Esophagus squamous epithelium (tissue), 5 donors: ENCODE data around the gene ITPKB. TPM values are rescaled to one million over a fixed set of nuclear protein-coding genes. Genes with fewer than 3 reads are reported as not detected.

Source experiments
- DNase-seq: peaks from one replicate; lab custom pipeline; 2025; lab: John Stamatoyannopoulos, UW
- H3K27ac ChIP-seq, 4 donors: fragments of 200-600 bp; sonication (generic); one replicate each; pipeline ENCODE4 v1.5.1; 2016 to 2019; ENCODE audit warnings: mild to moderate bottlenecking in 1 of 4
- H3K27me3 ChIP-seq, 4 donors: fragments of 200-600 bp; sonication (generic); 1 replicate in 3 of 4; 2 replicates in 1 of 4; pipeline versions ENCODE4 v1.5.1 to v1.6.0; 2017 to 2021; ENCODE audit warnings: antibody characterized with exemption in 1 of 4
- H3K36me3 ChIP-seq, 3 donors: fragments of 200-600 bp; sonication (generic); one replicate each; pipeline ENCODE4 v1.5.1; 2016 to 2019
- H3K4me1 ChIP-seq, 3 donors: fragments of 200-600 bp; sonication (generic); one replicate each; pipeline ENCODE4 v1.5.1; 2017 to 2019
- H3K4me3 ChIP-seq, 4 donors: fragments of 200-600 bp; sonication (generic); 1 replicate in 3 of 4; 2 replicates in 1 of 4; pipeline ENCODE4 v1.5.1; 2016 to 2019; ENCODE audit warnings: mild to moderate bottlenecking in 2 of 4, moderate library complexity in 1 of 4
- H3K9me3 ChIP-seq, 3 donors: fragments of 200-600 bp; sonication (generic); one replicate each; pipeline ENCODE4 v1.5.1; 2016 to 2019
- POLR2A ChIP-seq, 4 donors: fragments of 450-650 bp; IDR thresholded peaks; one replicate each; pipeline ENCODE4 v1.6.1; 2017; ENCODE audit warnings: antibody characterized with exemption in 4 of 4, mild to moderate bottlenecking in 4 of 4, moderate library complexity in 3 of 4
- WGBS, 2 donors: methylation state at CpG; one replicate each; pipeline ENCODE4 v1.1.5; 2018; 5-methylcytosine and 5-hydroxymethylcytosine counted together
- intact Hi-C: fragments of 100-400 bp; cut with DNase I; formaldehyde crosslinking; loops from one replicate; pipeline ENCODE4 v1.15.0; 2022
- total RNA-seq, 4 donors: library from RNA; depleted of rRNA; stranded (reverse); fragments of >200 nt; gene quantifications; one replicate each; pipeline ENCODE4 v1.1.0, GENCODE V29; 2016
- TF ChIP-seq, protein P1 (sequence below), 6 experiments: fragments of 450-650 bp in 4 of 6; fragments of 200-600 bp in 2 of 6; sonication (generic) in 2 of 6; IDR thresholded peaks; one replicate each; pipeline ENCODE4 v1.5.1; 2016 to 2019; ENCODE audit warnings: antibody characterized with exemption in 6 of 6, mild to moderate bottlenecking in 4 of 6, moderate library complexity in 4 of 6
- donor health status: DM: yes; HTN: yes; CAD: no.

The ITPKB gene
- total RNA-seq, 4 donors from 2014 or later, result 10.7 to 22.3 (median 15.9) TPM

GRCh38 chr1:226666164-226666506 lies 72.9 kb downstream of the ITPKB start:
- Histone ChIP-seq H3K27ac (no peak overlapping the region), H3K9me3 (no peaks in the 10 kb centered on the region), H3K27me3 (no peaks in the 10 kb centered on the region), H3K4me1 (peaks cover 27 to 56% (median 34%) of the 10 kb centered on the region in 3 donors), H3K4me3 (no peak overlapping the region), H3K36me3 (no peaks in the 10 kb centered on the region)
- WGBS, 2 donors, result 87 to 100% methylated on average over 1 to 6 of the region's 6 CpGs
- intact Hi-C loops, result no loop called here
- DNase-seq, result no peak
- TF ChIP-seq POLR2A (IDR thresholded peaks at IDR 0.05), result no peak
- TF ChIP-seq, protein P1, sequence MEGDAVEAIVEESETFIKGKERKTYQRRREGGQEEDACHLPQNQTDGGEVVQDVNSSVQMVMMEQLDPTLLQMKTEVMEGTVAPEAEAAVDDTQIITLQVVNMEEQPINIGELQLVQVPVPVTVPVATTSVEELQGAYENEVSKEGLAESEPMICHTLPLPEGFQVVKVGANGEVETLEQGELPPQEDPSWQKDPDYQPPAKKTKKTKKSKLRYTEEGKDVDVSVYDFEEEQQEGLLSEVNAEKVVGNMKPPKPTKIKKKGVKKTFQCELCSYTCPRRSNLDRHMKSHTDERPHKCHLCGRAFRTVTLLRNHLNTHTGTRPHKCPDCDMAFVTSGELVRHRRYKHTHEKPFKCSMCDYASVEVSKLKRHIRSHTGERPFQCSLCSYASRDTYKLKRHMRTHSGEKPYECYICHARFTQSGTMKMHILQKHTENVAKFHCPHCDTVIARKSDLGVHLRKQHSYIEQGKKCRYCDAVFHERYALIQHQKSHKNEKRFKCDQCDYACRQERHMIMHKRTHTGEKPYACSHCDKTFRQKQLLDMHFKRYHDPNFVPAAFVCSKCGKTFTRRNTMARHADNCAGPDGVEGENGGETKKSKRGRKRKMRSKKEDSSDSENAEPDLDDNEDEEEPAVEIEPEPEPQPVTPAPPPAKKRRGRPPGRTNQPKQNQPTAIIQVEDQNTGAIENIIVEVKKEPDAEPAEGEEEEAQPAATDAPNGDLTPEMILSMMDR (IDR thresholded peaks at IDR 0.05), result no peak

DNA sequence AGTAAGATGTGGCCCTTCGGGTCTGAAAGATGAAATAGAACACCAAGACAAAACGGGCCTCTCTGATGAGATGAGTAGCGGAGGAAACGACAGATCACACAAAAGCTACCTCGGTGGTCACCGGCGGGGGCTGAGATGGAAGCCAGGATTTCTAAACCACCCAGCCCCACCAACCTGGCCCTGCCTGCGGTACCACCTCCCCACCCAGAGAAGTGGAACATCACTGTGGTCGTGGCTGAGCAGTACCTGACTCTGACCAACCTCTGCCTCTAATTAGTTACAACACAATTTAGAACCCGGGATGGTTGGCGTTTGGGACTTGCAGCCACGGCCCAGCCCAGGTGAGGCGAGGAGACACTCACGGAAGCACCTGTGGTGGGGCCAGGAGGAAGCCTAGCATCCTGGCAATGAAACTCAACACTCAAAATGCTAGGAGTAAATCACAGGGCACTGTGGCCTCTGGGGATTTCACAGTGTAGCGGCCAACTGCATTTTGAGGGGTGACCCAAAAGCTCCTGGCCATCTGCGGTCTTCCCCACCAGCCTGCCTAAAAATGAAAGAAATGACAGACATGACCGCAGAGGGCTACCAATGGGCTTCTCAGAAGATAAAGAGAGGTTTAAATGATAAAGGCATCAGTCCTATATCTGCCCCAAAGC lies 73.4 kb downstream of the ITPKB start:
- peaks cover 22 to 61% (median 39%) of the 10 kb centered on the region in 3 donors for H3K4me1 ChIP-seq
- H3K36me3 ChIP-seq, result no peaks in the 10 kb centered on the region
- 77 to 91% methylated on average over 11 to 17 of the region's 17 CpGs for WGBS, 2 donors
- H3K4me3 ChIP-seq, result no peak overlapping the region
- TF ChIP-seq, protein P1 (IDR thresholded peaks at IDR 0.05), result no peak
- no peak for TF ChIP-seq POLR2A (IDR thresholded peaks at IDR 0.05)
- H3K27me3 ChIP-seq, result no peaks in the 10 kb centered on the region
- no peaks in the 10 kb centered on the region for H3K9me3 ChIP-seq
- peak overlapping the region in 1 of 4 donors; percentile 86 for H3K27ac ChIP-seq
- intact Hi-C loops, result no loop called here
- no peak for DNase-seq

DNA sequence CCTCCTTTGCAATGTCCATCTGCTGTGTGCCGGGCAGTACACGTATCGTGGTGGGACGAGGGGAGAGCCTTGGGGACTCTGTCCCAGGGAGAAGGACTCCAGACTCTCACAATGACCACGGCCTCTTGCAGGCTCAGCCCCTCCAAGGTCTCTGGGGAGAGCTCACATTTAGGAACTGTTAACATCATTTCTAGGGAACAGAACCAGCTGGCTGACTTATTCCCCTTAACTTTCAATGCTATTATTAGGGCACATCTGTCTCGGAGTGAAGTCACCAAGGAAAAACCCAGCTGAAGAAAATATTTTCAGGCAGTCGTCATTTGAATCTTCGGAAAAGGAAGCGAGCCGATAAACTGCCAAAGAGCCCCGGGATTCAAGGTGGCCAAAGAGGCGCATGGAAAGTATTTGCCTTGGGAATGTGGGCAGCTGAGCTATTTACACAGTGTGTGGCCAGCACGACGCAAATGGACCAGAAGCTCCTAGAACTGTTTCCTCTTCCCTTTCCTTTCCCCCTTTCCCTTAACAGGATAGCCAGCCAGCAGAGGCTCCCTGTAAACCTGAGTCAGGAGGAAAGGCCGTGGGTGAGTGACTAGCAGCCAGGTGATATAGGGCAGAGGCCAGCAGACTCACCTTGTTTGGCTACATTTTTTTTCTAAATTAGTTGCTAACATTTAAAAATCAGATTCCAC lies 74.5 kb downstream of the ITPKB start:
- 71% methylated on average over 14 to 15 of the region's 15 CpGs for WGBS, 2 donors
- DNase-seq, result no peak
- H3K4me3 ChIP-seq, result peak overlapping the region in 1 of 4 donors; percentile 8
- no peak for TF ChIP-seq POLR2A (IDR thresholded peaks at IDR 0.05)
- TF ChIP-seq, protein P1 (IDR thresholded peaks at IDR 0.05), result no peak
- H3K27me3 ChIP-seq, result no peaks in the 10 kb centered on the region
- no peaks in the 10 kb centered on the region for H3K36me3 ChIP-seq
- H3K9me3 ChIP-seq, result no peaks in the 10 kb centered on the region
- peak overlapping the region in 1 of 4 donors; percentile 86 for H3K27ac ChIP-seq
- intact Hi-C loops, result no loop called here
- peaks cover 11 to 71% (median 50%) of the 10 kb centered on the region in 3 donors for H3K4me1 ChIP-seq

GRCh38 chr1:226663327-226663704 lies 75.8 kb downstream of the ITPKB start:
- DNase-seq, result no peak
- H3K4me1 ChIP-seq, result peaks cover 0 to 84% (median 62%) of the 10 kb centered on the region in 3 donors
- TF ChIP-seq POLR2A (IDR thresholded peaks at IDR 0.05), result no peak
- TF ChIP-seq, protein P1 (IDR thresholded peaks at IDR 0.05), result no peak
- intact Hi-C loops, result no loop called here
- peak overlapping the region in 1 of 4 donors; percentile 86 for H3K27ac ChIP-seq
- 37 to 47% methylated on average over 7 of the region's 7 CpGs for WGBS, 2 donors
- no peaks in the 10 kb centered on the region for H3K9me3 ChIP-seq
- H3K36me3 ChIP-seq, result no peaks in the 10 kb centered on the region
- peak overlapping the region in 2 of 4 donors; percentile 12 to 38 for H3K4me3 ChIP-seq
- H3K27me3 ChIP-seq, result no peaks in the 10 kb centered on the region
